Ectodermal cell (in vitro differentiated cells): Measurements from ENCODE around the gene TCP1.
"Not testable (repeated sequence)": the region's sequence is repeated elsewhere in the genome, so short reads cannot be mapped to it uniquely, and the experiment has no call there.

Source experiments
- H3K27ac ChIP-seq: 2 replicates; pipeline ENCODE4 v1.7.0; 2013; ENCODE audit warnings: mild to moderate bottlenecking, low read depth, low read length; ENCODE audit not compliant: insufficient read depth, poor library complexity, severe bottlenecking
- H3K27me3 ChIP-seq: 2 replicates; pipeline ENCODE4 v1.7.0; 2013; ENCODE audit warnings: mild to moderate bottlenecking, low read length; ENCODE audit not compliant: insufficient read depth, control insufficient read depth, poor library complexity, severe bottlenecking
- H3K36me3 ChIP-seq: one replicate; pipeline ENCODE4 v1.7.0; 2013; ENCODE audit warnings: low read length; ENCODE audit not compliant: control insufficient read depth, insufficient read depth
- H3K4me1 ChIP-seq: one replicate; pipeline ENCODE4 v1.7.0; 2013; ENCODE audit warnings: low read length; ENCODE audit not compliant: control insufficient read depth, insufficient read depth
- H3K4me3 ChIP-seq: 2 replicates; pipeline ENCODE4 v1.7.0; 2013; ENCODE audit warnings: low read depth, low read length, control low read depth; ENCODE audit not compliant: insufficient read depth
- H3K9me3 ChIP-seq: 2 replicates; pipeline ENCODE4 v1.7.0; 2013; ENCODE audit warnings: mild to moderate bottlenecking, low read length, moderate library complexity; ENCODE audit not compliant: control insufficient read depth
- WGBS, 2 experiments: methylation state at CpG; one replicate each; pipeline ENCODE4 v1.1.7; 2013; ENCODE audit warnings: missing lambda C conversion rate in 2 of 2; 5-methylcytosine and 5-hydroxymethylcytosine counted together

The TCP1 gene

GRCh38 chr6:159801935-159802334 is 12.5 kb upstream of the TCP1 start:
- no peak overlapping the region for H3K4me3 ChIP-seq
- no peaks in the 10 kb centered on the region for H3K4me1 ChIP-seq
- 92 to 93% methylated on average over 8 of the region's 8 CpGs for WGBS, 2 experiments
- H3K27me3 ChIP-seq, result no peaks in the 10 kb centered on the region
- H3K36me3 ChIP-seq, result peaks cover 13% of the 10 kb centered on the region
- H3K27ac ChIP-seq, result no peak overlapping the region
- no peaks in the 10 kb centered on the region for H3K9me3 ChIP-seq

GRCh38 chr6:159800141-159800865 is 10.9 kb upstream of the TCP1 start, which contains the start of gene PNLDC1:
Gene PNLDC1 (plus strand): TSS chr6:159800276. CDS start chr6:159800308, 32 bp downstream.
- peaks cover 13% of the 10 kb centered on the region for H3K36me3 ChIP-seq
- WGBS, 2 experiments, result 95% methylated on average over 50 of the region's 50 CpGs

GRCh38 chr6:159797554-159797953 is 8.2 kb upstream of the TCP1 start:
- Histone ChIP-seq H3K36me3 (peaks cover 18% of the 10 kb centered on the region), H3K9me3 (no peaks in the 10 kb centered on the region), H3K27ac (no peak overlapping the region), H3K27me3 (no peaks in the 10 kb centered on the region), H3K4me1 (no peaks in the 10 kb centered on the region), H3K4me3 (no peak overlapping the region)
- 0 to 8% methylated on average over 1 of the region's 1 CpG for WGBS, 2 experiments

More at GRCh38 chr6:159800141-159800865, 10.9 kb upstream of the TCP1 start, which contains the start of gene PNLDC1:
- H3K27ac ChIP-seq, result no peak within 1 kb of the TSS
- H3K27me3 ChIP-seq, result no peaks in the 10 kb centered on the region
- no peaks in the 10 kb centered on the region for H3K9me3 ChIP-seq
- no peak within 1 kb of the TSS for H3K4me3 ChIP-seq
- no peaks in the 10 kb centered on the region for H3K4me1 ChIP-seq

- not testable (repeated sequence) for H3K27ac ChIP-seq, H3K4me3 ChIP-seq, H3K4me1 ChIP-seq, H3K27me3 ChIP-seq, H3K9me3 ChIP-seq
- WGBS, 2 experiments, result 88 to 92% methylated on average over 8 of the region's 8 CpGs
- peaks cover 18% of the 10 kb centered on the region for H3K36me3 ChIP-seq
These were observed 5.6 kb upstream of the TCP1 start for GRCh38 chr6:159794976-159795375.

GRCh38 chr6:159790956-159791598 is 1.7 kb upstream of the TCP1 start:
- WGBS, 2 experiments, result 19 to 21% methylated on average over 18 of the region's 18 CpGs
- Histone ChIP-seq H3K27ac (no peak overlapping the region), H3K4me1 (peaks cover 7% of the 10 kb centered on the region), H3K27me3 (no peaks in the 10 kb centered on the region), H3K4me3 (peak overlapping the region; percentile 68), H3K36me3 (peaks cover 6% of the 10 kb centered on the region), H3K9me3 (no peaks in the 10 kb centered on the region)

- H3K36me3 ChIP-seq, result peaks cover 10% of the 10 kb centered on the region
- WGBS, 2 experiments, result 0% methylated on average over 56 of the region's 56 CpGs
- no peaks in the 10 kb centered on the region for H3K9me3 ChIP-seq
These were observed 950 bp upstream of the TCP1 start, which contains the start of gene MRPL18 for GRCh38 chr6:159790149-159790955. Gene MRPL18 (plus strand): TSS chr6:159790467. CDS start chr6:159790588, 121 bp downstream.

GRCh38 chr6:159788753-159789376 is 537 bp downstream of the TCP1 start:
- Histone ChIP-seq H3K9me3 (no peaks in the 10 kb centered on the region), H3K4me3 (peak overlapping the region; percentile 68), H3K4me1 (peaks cover 7% of the 10 kb centered on the region), H3K27ac (peak overlapping the region; percentile 77), H3K27me3 (no peaks in the 10 kb centered on the region), H3K36me3 (peaks cover 18% of the 10 kb centered on the region)
- 1% methylated on average over 60 of the region's 60 CpGs for WGBS, 2 experiments

More at GRCh38 chr6:159790149-159790955, 950 bp upstream of the TCP1 start, which contains the start of gene MRPL18:
- peak within 1 kb of the TSS; percentile 68 for H3K4me3 ChIP-seq
- H3K4me1 ChIP-seq, result peaks cover 7% of the 10 kb centered on the region
- H3K27ac ChIP-seq, result peak within 1 kb of the TSS; percentile 91
- H3K27me3 ChIP-seq, result no peaks in the 10 kb centered on the region

GRCh38 chr6:159788276-159788675 is 1.1 kb downstream of the TCP1 start:
- Histone ChIP-seq H3K36me3 (peaks cover 23% of the 10 kb centered on the region), H3K27ac (no peak overlapping the region), H3K27me3 (no peaks in the 10 kb centered on the region), H3K4me3 (peak overlapping the region; percentile 68), H3K9me3 (no peaks in the 10 kb centered on the region), H3K4me1 (peaks cover 7% of the 10 kb centered on the region)
- WGBS, 2 experiments, result 39 to 42% methylated on average over 14 to 15 of the region's 15 CpGs

- Histone ChIP-seq H3K27ac (no peak overlapping the region), H3K4me3 (no peak overlapping the region), H3K27me3 (no peaks in the 10 kb centered on the region), H3K4me1 (no peaks in the 10 kb centered on the region), H3K36me3 (peaks cover 67% of the 10 kb centered on the region), H3K9me3 (no peaks in the 10 kb centered on the region)
- 91 to 100% methylated on average over 3 of the region's 3 CpGs for WGBS, 2 experiments
These were observed 10.8 kb downstream of the TCP1 start for GRCh38 chr6:159778542-159779103.
